ENCODE data around the gene IL10RB.
A peak's percentile ranks its signal among the peaks of the same experiment; 100 is the strongest.
"Not testable (repeated sequence)": the region's sequence is repeated elsewhere in the genome, so short reads cannot be mapped to it uniquely, and the experiment has no call there.

Gene IL10RB

GRCh38 chr21:33241846-33242245 lies 24.3 kb upstream of the IL10RB start:
- no peak for DNase-seq (ENCODE audit: low spot score)

GRCh38 chr21:33242846-33243245 lies 23.3 kb upstream of the IL10RB start:
- not testable (repeated sequence) for DNase-seq (ENCODE audit: low spot score)

- no peak for DNase-seq (ENCODE audit: low spot score)
Observed at GRCh38 chr21:33244082-33244778, 21.9 kb upstream of the IL10RB start.

GRCh38 chr21:33244779-33245105 lies 21.4 kb upstream of the IL10RB start:
- DNase-seq (ENCODE audit: low spot score), result no peak

GRCh38 chr21:33245289-33245918 lies 20.8 kb upstream of the IL10RB start:
- DNase-seq (ENCODE audit: low spot score), result no peak

GRCh38 chr21:33246506-33246905 lies 19.7 kb upstream of the IL10RB start:
- no peak for DNase-seq (ENCODE audit: low spot score)

GRCh38 chr21:33246963-33247362 lies 19.2 kb upstream of the IL10RB start:
- DNase-seq (ENCODE audit: low spot score), result no peak

- no peak for DNase-seq (ENCODE audit: low spot score)
Observed at GRCh38 chr21:33247599-33247998, 18.6 kb upstream of the IL10RB start.

GRCh38 chr21:33249331-33250002 lies 16.7 kb upstream of the IL10RB start:
- no peak for DNase-seq (ENCODE audit: low spot score)

GRCh38 chr21:33251119-33251518 lies 15.0 kb upstream of the IL10RB start:
- DNase-seq (ENCODE audit: low spot score), result no peak

- not testable (repeated sequence) for DNase-seq (ENCODE audit: low spot score)
Observed at GRCh38 chr21:33253382-33253781, 12.8 kb upstream of the IL10RB start.

- no peak for DNase-seq (ENCODE audit: low spot score)
Observed at GRCh38 chr21:33254766-33255165, 11.4 kb upstream of the IL10RB start.

- DNase-seq (ENCODE audit: low spot score), result no peak
Observed at GRCh38 chr21:33255404-33255803, 10.8 kb upstream of the IL10RB start.

GRCh38 chr21:33256019-33256418 lies 10.1 kb upstream of the IL10RB start:
- DNase-seq (ENCODE audit: low spot score), result no peak

GRCh38 chr21:33257094-33257803 lies 8.9 kb upstream of the IL10RB start:
- DNase-seq (ENCODE audit: low spot score), result no peak

GRCh38 chr21:33258475-33258874 lies 7.7 kb upstream of the IL10RB start:
- no peak for DNase-seq (ENCODE audit: low spot score)

- DNase-seq (ENCODE audit: low spot score), result peak; percentile 26
Observed at GRCh38 chr21:33259428-33259827, 6.7 kb upstream of the IL10RB start.

- DNase-seq (ENCODE audit: low spot score), result no peak
Observed at GRCh38 chr21:33259995-33260394, 6.2 kb upstream of the IL10RB start.

- DNase-seq (ENCODE audit: low spot score), result no peak
Observed at GRCh38 chr21:33261635-33262034, 4.5 kb upstream of the IL10RB start.

GRCh38 chr21:33262921-33263320 lies 3.2 kb upstream of the IL10RB start:
- DNase-seq (ENCODE audit: low spot score), result no peak

- no peak for DNase-seq (ENCODE audit: low spot score)
Observed at GRCh38 chr21:33264561-33264960, 1.6 kb upstream of the IL10RB start.

- DNase-seq (ENCODE audit: low spot score), result no peak
Observed at GRCh38 chr21:33265664-33266049, 510 bp upstream of the IL10RB start.

- peak; percentile 20 for DNase-seq (ENCODE audit: low spot score)
Observed at GRCh38 chr21:33266789-33267135, 595 bp downstream of the IL10RB start.
